Measurements from ENCODE around the gene NKTR. TPM values are rescaled to one million over a fixed set of nuclear protein-coding genes. Genes with fewer than 3 reads are reported as not detected.

NKTR gene
- polyA plus RNA-seq, 1 donor from 2014 or later, result 242 TPM

- Histone ChIP-seq H3K4me3 (ENCODE audit: low read length) (no peak overlapping the region), H3K27ac (ENCODE audit: low read length) (no peak overlapping the region), H3K9me2 (ENCODE audit: insufficient read depth, low read length) (no peaks in the 10 kb centered on the region), H4K20me1 (ENCODE audit: insufficient read depth) (no peaks in the 10 kb centered on the region), H3K9me3 (ENCODE audit: low read length) (no peaks in the 10 kb centered on the region), H3F3A (ENCODE audit: insufficient read depth, low read length, poor library complexity, severe bottlenecking) (no peaks in the 10 kb centered on the region), H3K36me3 (ENCODE audit: insufficient read depth, low read length) (no peaks in the 10 kb centered on the region), H3K27me3 (ENCODE audit: insufficient read depth, low read depth, low read length) (no peaks in the 10 kb centered on the region), H2AFZ (ENCODE audit: low read depth, low read length) (no peak overlapping the region), H3K79me2 (replicated peaks; ENCODE audit: insufficient read depth, low read length) (no peaks in the 10 kb centered on the region), H3K9ac (ENCODE audit: low read length) (no peak overlapping the region), H3K4me2 (ENCODE audit: low read length) (no peak overlapping the region)
- TF ChIP-seq TAF1 (IDR thresholded peaks at IDR 0.05; ENCODE audit: low read depth), result no peak
- no peak for TF ChIP-seq REST (IDR thresholded peaks at IDR 0.05; ENCODE audit: borderline replicate concordance)
- no peak for TF ChIP-seq MXI1 (conservative IDR thresholded peaks at IDR 0.05; ENCODE audit: poor library complexity, severe bottlenecking)
- TF ChIP-seq RAD21 (conservative IDR thresholded peaks at IDR 0.05), result no peak
- no peak for TF ChIP-seq POLR2AphosphoS5 (IDR thresholded peaks at IDR 0.05)
- TF ChIP-seq CTCF (IDR thresholded peaks at IDR 0.05; ENCODE audit: poor library complexity, severe bottlenecking), result no peak
- TF ChIP-seq EP300 (conservative IDR thresholded peaks at IDR 0.05; ENCODE audit: poor library complexity, severe bottlenecking), result no peak
- no peak for TF ChIP-seq SMC3 (conservative IDR thresholded peaks at IDR 0.05; ENCODE audit: poor library complexity)
- TF ChIP-seq EZH2 (IDR thresholded peaks at IDR 0.05; ENCODE audit: borderline replicate concordance, insufficient read depth, low read length, poor library complexity, severe bottlenecking), result no peak
These were observed 69.6 kb downstream of the NKTR start for GRCh38 chr3:42670051-42670576.

GRCh38 chr3:42670670-42671069 is 70.2 kb downstream of the NKTR start:
- Histone ChIP-seq H3F3A (ENCODE audit: insufficient read depth, low read length, poor library complexity, severe bottlenecking) (no peaks in the 10 kb centered on the region), H2AFZ (ENCODE audit: low read depth, low read length) (no peak overlapping the region), H3K9ac (ENCODE audit: low read length) (no peak overlapping the region), H3K4me2 (ENCODE audit: low read length) (no peak overlapping the region), H3K79me2 (replicated peaks; ENCODE audit: insufficient read depth, low read length) (no peaks in the 10 kb centered on the region), H4K20me1 (ENCODE audit: insufficient read depth) (no peaks in the 10 kb centered on the region), H3K27ac (ENCODE audit: low read length) (no peak overlapping the region), H3K27me3 (ENCODE audit: insufficient read depth, low read depth, low read length) (no peaks in the 10 kb centered on the region), H3K9me2 (ENCODE audit: insufficient read depth, low read length) (no peaks in the 10 kb centered on the region), H3K36me3 (ENCODE audit: insufficient read depth, low read length) (no peaks in the 10 kb centered on the region), H3K9me3 (ENCODE audit: low read length) (no peaks in the 10 kb centered on the region), H3K4me3 (ENCODE audit: low read length) (no peak overlapping the region)
- TF ChIP-seq EZH2 (IDR thresholded peaks at IDR 0.05; ENCODE audit: borderline replicate concordance, insufficient read depth, low read length, poor library complexity, severe bottlenecking), result no peak
- no peak for TF ChIP-seq CTCF (IDR thresholded peaks at IDR 0.05; ENCODE audit: poor library complexity, severe bottlenecking)
- TF ChIP-seq SMC3 (conservative IDR thresholded peaks at IDR 0.05; ENCODE audit: poor library complexity), result no peak
- no peak for TF ChIP-seq EP300 (conservative IDR thresholded peaks at IDR 0.05; ENCODE audit: poor library complexity, severe bottlenecking)
- TF ChIP-seq MXI1 (conservative IDR thresholded peaks at IDR 0.05; ENCODE audit: poor library complexity, severe bottlenecking), result no peak
- no peak for TF ChIP-seq REST (IDR thresholded peaks at IDR 0.05; ENCODE audit: borderline replicate concordance)
- no peak for TF ChIP-seq RAD21 (conservative IDR thresholded peaks at IDR 0.05)
- no peak for TF ChIP-seq POLR2AphosphoS5 (IDR thresholded peaks at IDR 0.05)
- TF ChIP-seq TAF1 (IDR thresholded peaks at IDR 0.05; ENCODE audit: low read depth), result no peak

All from neural cell (in vitro differentiated cells).